PC-3 (cell line): ENCODE results near the gene CBL. TPM values are rescaled to one million over a fixed set of nuclear protein-coding genes. Genes with fewer than 3 reads are reported as not detected.

Source experiments
- ATAC-seq: fragments of 200-7000 bp; cut with Tn5 transposase; 2 replicates; pipeline ENCODE4 v1.9.1; 2020; ENCODE audit warnings: mild to moderate bottlenecking, moderate library complexity
- BruUV-seq: library from RNA; stranded (reverse); fragments of 400-500 nt; replicated peaks from 2 replicates; lab custom pipeline; 2021; lab: Mats Ljungman, UMichigan
- CTCF ChIA-PET: fragments of 300-600 bp; sonication (Branson Sonifier 250); formaldehyde crosslinking; loops from one replicate; lab custom pipeline; 2022; ENCODE audit warnings: antibody characterized with exemption; lab: Charles Lee
- POLR2A ChIA-PET: fragments of 300-600 bp; sonication (Branson Sonifier 250); formaldehyde crosslinking; loops from one replicate; lab custom pipeline; 2022; ENCODE audit warnings: antibody characterized with exemption; ENCODE audit not compliant: unreplicated experiment; lab: Charles Lee
- DNase-seq: peaks from one replicate; pipeline ENCODE4 v3.0.0-alpha.2; 2015
- H2AFZ ChIP-seq: fragments of 300-600 bp; sonication (generic); 2 replicates; pipeline ENCODE4 v1.6.0; 2016; ENCODE audit warnings: antibody characterized with exemption, low read length
- H3F3A ChIP-seq: fragments of 300-600 bp; sonication (generic); one replicate; pipeline ENCODE4 v1.6.0; 2017; ENCODE audit warnings: antibody characterized with exemption, low read length, control low read depth, mild to moderate bottlenecking; ENCODE audit not compliant: unreplicated experiment
- H3K27ac ChIP-seq: fragments of 300-600 bp; sonication (generic); 2 replicates; pipeline ENCODE4 v1.5.1; 2016; ENCODE audit warnings: mild to moderate bottlenecking, low read length
- H3K27me3 ChIP-seq: fragments of 300-600 bp; sonication (generic); 2 replicates; pipeline ENCODE4 v1.6.1; 2016; ENCODE audit warnings: low read length, mixed read lengths
- H3K36me3 ChIP-seq: fragments of 300-600 bp; sonication (generic); 2 replicates; pipeline ENCODE4 v1.6.1; 2016; ENCODE audit warnings: low read depth, mixed run types, low read length, mixed read lengths
- H3K4me1 ChIP-seq: fragments of 300-600 bp; sonication (generic); 2 replicates; pipeline ENCODE4 v1.5.1; 2016; ENCODE audit warnings: low read length; ENCODE audit not compliant: insufficient read depth
- H3K4me2 ChIP-seq: fragments of 300-600 bp; sonication (generic); 2 replicates; pipeline ENCODE4 v1.6.0; 2016; ENCODE audit warnings: low read length
- H3K4me3 ChIP-seq: fragments of 300-600 bp; sonication (generic); 2 replicates; pipeline ENCODE4 v1.5.1; 2016; ENCODE audit warnings: mild to moderate bottlenecking, low read length, mixed read lengths
- H3K79me2 ChIP-seq: fragments of 300-600 bp; sonication (generic); 2 replicates; pipeline ENCODE4 v1.6.1; 2017; ENCODE audit warnings: low read length, mixed read lengths
- H3K9ac ChIP-seq: fragments of 300-600 bp; sonication (generic); 2 replicates; pipeline ENCODE4 v1.6.0; 2016; ENCODE audit warnings: mild to moderate bottlenecking, low read length
- H3K9me2 ChIP-seq: fragments of 300-600 bp; sonication (generic); replicated peaks from 2 replicates; pipeline ENCODE4 v1.6.1; 2016; ENCODE audit warnings: mixed run types, low read length, mixed read lengths
- H3K9me3 ChIP-seq: fragments of 300-600 bp; sonication (generic); 2 replicates; pipeline ENCODE4 v1.6.1; 2016; ENCODE audit warnings: low read length, mixed read lengths
- H4K20me1 ChIP-seq: fragments of 300-600 bp; sonication (generic); 2 replicates; pipeline ENCODE4 v1.6.1; 2016; ENCODE audit warnings: low read length, mixed read lengths
- CTCF ChIP-seq: fragments of 300-600 bp; sonication (generic); conservative IDR thresholded peaks from 2 replicates; pipeline ENCODE4 v1.5.1; 2017; ENCODE audit warnings: antibody characterized with exemption, low read depth, mild to moderate bottlenecking, low read length
- EZH2 ChIP-seq: fragments of 300-600 bp; sonication (generic); IDR thresholded peaks from one replicate; pipeline ENCODE4 v1.6.1; 2017; ENCODE audit warnings: antibody characterized with exemption, mild to moderate bottlenecking, low read length; ENCODE audit not compliant: unreplicated experiment
- EZH2phosphoT487 ChIP-seq: fragments of 300-600 bp; sonication (generic); IDR thresholded peaks from 2 replicates; pipeline ENCODE4 v1.6.1; 2018; ENCODE audit warnings: mild to moderate bottlenecking, antibody characterized with exemption, low read length, borderline replicate concordance
- intact Hi-C: fragments of 100-400 bp; cut with micrococcal nuclease; formaldehyde crosslinking; loops from 2 replicates; pipeline ENCODE4 v1.9.0; 2023
- total RNA-seq: library from RNA; depleted of rRNA; stranded (reverse); fragments of >200 nt; gene quantifications from 2 replicates; pipeline ENCODE4 v1.2.3, GENCODE V29; 2014

Gene CBL
- total RNA-seq, 1 experiment from 2014 or later: 11.4 TPM

GRCh38 chr11:119229288-119229672 lies 23.1 kb downstream of the CBL start:
- no peaks in the 10 kb centered on the region for H3K27me3 ChIP-seq
- TF ChIP-seq CTCF: no peak
- no TSS peak for BruUV-seq
- H3K9me3 ChIP-seq: no peaks in the 10 kb centered on the region
- ATAC-seq: no peak
- CTCF ChIA-PET: no interaction called here
- peaks cover 55% of the 10 kb centered on the region for H3K79me2 ChIP-seq
- no peaks in the 10 kb centered on the region for H3F3A ChIP-seq
- no peaks in the 10 kb centered on the region for H3K9me2 ChIP-seq
- H3K36me3 ChIP-seq: peaks cover 14% of the 10 kb centered on the region; the same call in 1 of the 2 replicates
- no peak overlapping the region for H3K27ac ChIP-seq
- no peak overlapping the region for H2AFZ ChIP-seq
- POLR2A ChIA-PET: no interaction called here
- no peak overlapping the region for H3K9ac ChIP-seq
- no peaks in the 10 kb centered on the region for H4K20me1 ChIP-seq
- no peak overlapping the region for H3K4me3 ChIP-seq
- H3K4me2 ChIP-seq: no peak overlapping the region
- peaks cover 9% of the 10 kb centered on the region; the same call in 1 of the 2 replicates for H3K4me1 ChIP-seq
- intact Hi-C loops: no loop called here
- no peak for DNase-seq

DNA sequence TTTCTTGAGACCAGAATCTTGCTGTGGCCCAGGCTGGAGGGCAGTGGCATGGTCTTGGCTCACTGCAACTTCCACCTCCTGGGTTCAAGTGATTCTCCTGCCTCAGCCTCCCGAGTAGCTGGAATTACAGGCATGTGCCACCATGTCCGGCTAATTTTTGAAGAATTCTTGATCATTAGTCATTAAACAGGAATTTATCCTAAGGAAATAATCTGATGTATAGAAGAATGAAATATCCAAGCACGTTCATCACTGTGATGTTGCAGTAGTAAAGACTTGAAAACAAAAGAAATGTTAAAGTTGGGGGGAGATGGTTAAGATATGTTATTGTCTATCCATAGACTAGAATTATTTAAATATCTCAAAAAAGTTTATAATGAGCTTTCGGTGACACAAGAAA lies 23.6 kb downstream of the CBL start:
- Histone ChIP-seq H3K9me2 (no peaks in the 10 kb centered on the region), H3K4me3 (no peak overlapping the region), H3K36me3 (peaks cover 14% of the 10 kb centered on the region; the same call in 1 of the 2 replicates), H2AFZ (no peak overlapping the region), H3K4me2 (no peak overlapping the region), H3F3A (no peaks in the 10 kb centered on the region), H3K27ac (no peak overlapping the region), H3K27me3 (no peaks in the 10 kb centered on the region), H3K79me2 (peaks cover 50% of the 10 kb centered on the region), H3K9ac (no peak overlapping the region), H3K9me3 (no peaks in the 10 kb centered on the region), H4K20me1 (no peaks in the 10 kb centered on the region), H3K4me1 (peaks cover 9% of the 10 kb centered on the region; the same call in 1 of the 2 replicates)
- DNase-seq (peak; percentile 17), ATAC-seq (no peak)
- CTCF ChIA-PET: no interaction called here
- no TSS peak for BruUV-seq
- no peak for TF ChIP-seq EZH2phosphoT487
- no peak for TF ChIP-seq CTCF
- TF ChIP-seq EZH2: no peak
- POLR2A ChIA-PET: interaction anchor here (0.6 kb wide), 1 partner anchor 23 kb away, joined by 4 read pairs; no protein-coding TSS in a partner anchor
- intact Hi-C loops: no loop called here

GRCh38 chr11:119236490-119236889 lies 30.4 kb downstream of the CBL start:
- Histone ChIP-seq H2AFZ (no peak overlapping the region), H3K27me3 (no peaks in the 10 kb centered on the region), H3K4me2 (no peak overlapping the region), H3K27ac (no peak overlapping the region), H3K9me2 (no peaks in the 10 kb centered on the region), H3K79me2 (peaks cover 7% of the 10 kb centered on the region), H3K4me3 (no peak overlapping the region), H3F3A (no peaks in the 10 kb centered on the region), H3K36me3 (peaks cover 17% of the 10 kb centered on the region; the same call in 1 of the 2 replicates), H4K20me1 (no peaks in the 10 kb centered on the region), H3K4me1 (peaks cover 5% of the 10 kb centered on the region; the same call in 1 of the 2 replicates), H3K9me3 (no peaks in the 10 kb centered on the region), H3K9ac (no peak overlapping the region)
- TF ChIP-seq EZH2phosphoT487 (no peak), EZH2 (no peak), CTCF (no peak)
- peak; percentile 51 for DNase-seq
- CTCF ChIA-PET: no interaction called here
- intact Hi-C loops: no loop called here
- no peak for ATAC-seq
- BruUV-seq: no TSS peak
- POLR2A ChIA-PET: no interaction called here
